ENCODE data around the gene ARHGAP6.
"Not testable (repeated sequence)": the region's sequence is repeated elsewhere in the genome, so short reads cannot be mapped to it uniquely, and the experiment has no call there.

Gene ARHGAP6

GRCh38 chrX:11531226-11531625, 134.5 kb downstream of the ARHGAP6 start:
- TF ChIP-seq, protein P1, sequence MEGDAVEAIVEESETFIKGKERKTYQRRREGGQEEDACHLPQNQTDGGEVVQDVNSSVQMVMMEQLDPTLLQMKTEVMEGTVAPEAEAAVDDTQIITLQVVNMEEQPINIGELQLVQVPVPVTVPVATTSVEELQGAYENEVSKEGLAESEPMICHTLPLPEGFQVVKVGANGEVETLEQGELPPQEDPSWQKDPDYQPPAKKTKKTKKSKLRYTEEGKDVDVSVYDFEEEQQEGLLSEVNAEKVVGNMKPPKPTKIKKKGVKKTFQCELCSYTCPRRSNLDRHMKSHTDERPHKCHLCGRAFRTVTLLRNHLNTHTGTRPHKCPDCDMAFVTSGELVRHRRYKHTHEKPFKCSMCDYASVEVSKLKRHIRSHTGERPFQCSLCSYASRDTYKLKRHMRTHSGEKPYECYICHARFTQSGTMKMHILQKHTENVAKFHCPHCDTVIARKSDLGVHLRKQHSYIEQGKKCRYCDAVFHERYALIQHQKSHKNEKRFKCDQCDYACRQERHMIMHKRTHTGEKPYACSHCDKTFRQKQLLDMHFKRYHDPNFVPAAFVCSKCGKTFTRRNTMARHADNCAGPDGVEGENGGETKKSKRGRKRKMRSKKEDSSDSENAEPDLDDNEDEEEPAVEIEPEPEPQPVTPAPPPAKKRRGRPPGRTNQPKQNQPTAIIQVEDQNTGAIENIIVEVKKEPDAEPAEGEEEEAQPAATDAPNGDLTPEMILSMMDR (IDR thresholded peaks at IDR 0.05; ENCODE audit: insufficient read depth, low read length, poor library complexity, severe bottlenecking) = peak; percentile 27
- Histone ChIP-seq H3K4me3 (replicated peaks; ENCODE audit: low read depth, low read length) (no peak overlapping the region), H3K27me3 (replicated peaks; ENCODE audit: control insufficient read depth, insufficient read depth, low read length) (no peaks in the 10 kb centered on the region), H3K36me3 (ENCODE audit: control insufficient read depth, insufficient read depth, low read length) (no peaks in the 10 kb centered on the region)
- no peak for DNase-seq (ENCODE audit: extremely low read depth, insufficient read length)

- H3K27me3 ChIP-seq (replicated peaks; ENCODE audit: control insufficient read depth, insufficient read depth, low read length) = no peaks in the 10 kb centered on the region
- DNase-seq (ENCODE audit: extremely low read depth, insufficient read length) = no peak
- TF ChIP-seq, protein P1 (IDR thresholded peaks at IDR 0.05; ENCODE audit: insufficient read depth, low read length, poor library complexity, severe bottlenecking) = no peak
- H3K36me3 ChIP-seq (ENCODE audit: control insufficient read depth, insufficient read depth, low read length) = no peaks in the 10 kb centered on the region
- H3K4me3 ChIP-seq (replicated peaks; ENCODE audit: low read depth, low read length) = no peak overlapping the region
These were observed 135.1 kb downstream of the ARHGAP6 start for GRCh38 chrX:11530621-11531020.

GRCh38 chrX:11528623-11529022, 137.1 kb downstream of the ARHGAP6 start:
- Histone ChIP-seq H3K27me3 (replicated peaks; ENCODE audit: control insufficient read depth, insufficient read depth, low read length) (no peaks in the 10 kb centered on the region), H3K4me3 (replicated peaks; ENCODE audit: low read depth, low read length) (no peak overlapping the region), H3K36me3 (ENCODE audit: control insufficient read depth, insufficient read depth, low read length) (no peaks in the 10 kb centered on the region)
- DNase-seq (ENCODE audit: extremely low read depth, insufficient read length) = peak; percentile 3
- TF ChIP-seq, protein P1 (IDR thresholded peaks at IDR 0.05; ENCODE audit: insufficient read depth, low read length, poor library complexity, severe bottlenecking) = no peak

GRCh38 chrX:11525685-11526084, 140.0 kb downstream of the ARHGAP6 start:
- TF ChIP-seq, protein P1 (IDR thresholded peaks at IDR 0.05; ENCODE audit: insufficient read depth, low read length, poor library complexity, severe bottlenecking) = no peak
- H3K4me3 ChIP-seq (replicated peaks; ENCODE audit: low read depth, low read length) = no peak overlapping the region
- no peaks in the 10 kb centered on the region for H3K27me3 ChIP-seq (replicated peaks; ENCODE audit: control insufficient read depth, insufficient read depth, low read length)
- no peaks in the 10 kb centered on the region for H3K36me3 ChIP-seq (ENCODE audit: control insufficient read depth, insufficient read depth, low read length)
- no peak for DNase-seq (ENCODE audit: extremely low read depth, insufficient read length)

GRCh38 chrX:11519234-11519633, 146.5 kb downstream of the ARHGAP6 start:
- H3K4me3 ChIP-seq (replicated peaks; ENCODE audit: low read depth, low read length); DNase-seq (ENCODE audit: extremely low read depth, insufficient read length); H3K27me3 ChIP-seq (replicated peaks; ENCODE audit: control insufficient read depth, insufficient read depth, low read length); H3K36me3 ChIP-seq (ENCODE audit: control insufficient read depth, insufficient read depth, low read length): not testable (repeated sequence)

- Histone ChIP-seq H3K4me3 (replicated peaks; ENCODE audit: low read depth, low read length) (no peak overlapping the region), H3K27me3 (replicated peaks; ENCODE audit: control insufficient read depth, insufficient read depth, low read length) (no peaks in the 10 kb centered on the region), H3K36me3 (ENCODE audit: control insufficient read depth, insufficient read depth, low read length) (no peaks in the 10 kb centered on the region)
- no peak for DNase-seq (ENCODE audit: extremely low read depth, insufficient read length)
- TF ChIP-seq, protein P1 (IDR thresholded peaks at IDR 0.05; ENCODE audit: insufficient read depth, low read length, poor library complexity, severe bottlenecking) = no peak
These were observed 155.9 kb downstream of the ARHGAP6 start for GRCh38 chrX:11509786-11510185.

All from GM06990 (cell line).